Measurements from ENCODE around the gene RBM6. TPM values are rescaled to one million over a fixed set of nuclear protein-coding genes. Genes with fewer than 3 reads are reported as not detected.
A peak's percentile ranks its signal among the peaks of the same experiment; 100 is the strongest.
"Not testable (repeated sequence)": the region's sequence is repeated elsewhere in the genome, so short reads cannot be mapped to it uniquely, and the experiment has no call there.

Gene RBM6
- polyA plus RNA-seq, 3 donors = 11.3 to 137 (median 17.8) TPM

DNA sequence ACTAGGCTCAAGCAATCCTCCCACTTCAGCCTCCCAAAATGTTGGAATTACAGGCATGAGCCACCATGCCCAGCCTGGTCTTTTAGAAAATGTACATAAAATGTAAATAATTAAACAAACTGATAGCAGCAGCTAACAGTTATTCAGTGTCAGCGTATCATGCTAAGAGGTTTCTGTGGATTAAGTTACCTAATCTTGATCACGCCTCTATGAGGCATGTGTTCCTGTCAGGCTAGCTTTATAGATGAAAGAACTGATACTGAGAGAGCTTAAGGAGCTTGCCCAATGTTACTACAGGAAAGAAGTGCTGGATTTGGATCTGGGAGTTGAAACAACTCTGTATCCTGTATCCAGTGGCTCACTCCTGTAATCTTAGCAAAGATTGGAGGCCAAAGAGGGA, 25.0 kb upstream of the RBM6 start:
- H3K9ac ChIP-seq (ENCODE audit: insufficient read depth, low read length, poor library complexity, severe bottlenecking) = peak overlapping the region; percentile 36
- peaks cover 0 to 5% (median 1%) of the 10 kb centered on the region in 3 donors for H3K27me3 Mint-ChIP-seq (ENCODE audit: low read depth in 3 of 3)

DNA sequence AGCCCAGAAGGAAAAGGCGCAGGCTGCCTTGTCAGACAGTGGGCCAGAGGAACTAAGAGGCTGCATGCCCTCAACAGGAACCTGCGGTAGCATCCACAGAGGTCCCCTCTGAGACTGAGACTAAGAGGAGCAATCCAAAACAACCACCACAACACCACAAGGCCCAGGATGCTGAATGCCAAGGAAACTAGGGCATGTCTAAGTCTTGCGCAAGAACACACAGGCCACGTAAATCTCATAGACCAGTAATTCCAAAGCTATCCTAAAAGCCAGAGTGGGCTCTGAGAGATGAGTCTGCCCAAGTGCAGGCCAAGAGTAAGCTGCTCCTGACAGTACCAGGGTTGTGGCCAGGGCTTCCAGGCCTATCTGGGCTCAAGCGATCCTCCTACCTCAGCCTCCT, 23.3 kb upstream of the RBM6 start:
- Histone ChIP-seq H2AFZ (ENCODE audit: insufficient read depth, low read depth, low read length, poor library complexity, severe bottlenecking) (no peak overlapping the region), H3K4me1 (ENCODE audit: control insufficient read depth in 1 of 2, insufficient read depth in 2 of 2, low read length in 2 of 2) (peaks cover 13 to 18% of the 10 kb centered on the region in 2 donors), H3K27me3 (ENCODE audit: control insufficient read depth in 2 of 2, insufficient read depth in 2 of 2, low read length in 2 of 2) (no peaks in the 10 kb centered on the region), H3K9ac (ENCODE audit: insufficient read depth, low read length, poor library complexity, severe bottlenecking) (no peak overlapping the region), H3K27ac (ENCODE audit: low read depth in 1 of 2, low read length in 2 of 2) (no peak overlapping the region), H3K9me3 (replicated peaks in 1 of 2; ENCODE audit: control insufficient read depth in 1 of 2, insufficient read depth in 1 of 2, low read length in 2 of 2) (no peaks in the 10 kb centered on the region), H4K20me1 (ENCODE audit: insufficient read depth, low read length) (no peaks in the 10 kb centered on the region), H3K4me2 (replicated peaks; ENCODE audit: extremely low read depth, low read length, poor library complexity, severe bottlenecking) (no peak overlapping the region), H3K4me3 (replicated peaks in 1 of 3; ENCODE audit: low read depth in 2 of 3, low read length in 3 of 3) (no peak overlapping the region), H3K36me3 (replicated peaks in 1 of 2; ENCODE audit: control insufficient read depth in 1 of 2, insufficient read depth in 2 of 2, low read length in 2 of 2) (peaks cover 3 to 12% of the 10 kb centered on the region in 2 donors), H3K79me2 (ENCODE audit: insufficient read depth, low read length) (peaks cover 3% of the 10 kb centered on the region)
- TF ChIP-seq, protein P1, sequence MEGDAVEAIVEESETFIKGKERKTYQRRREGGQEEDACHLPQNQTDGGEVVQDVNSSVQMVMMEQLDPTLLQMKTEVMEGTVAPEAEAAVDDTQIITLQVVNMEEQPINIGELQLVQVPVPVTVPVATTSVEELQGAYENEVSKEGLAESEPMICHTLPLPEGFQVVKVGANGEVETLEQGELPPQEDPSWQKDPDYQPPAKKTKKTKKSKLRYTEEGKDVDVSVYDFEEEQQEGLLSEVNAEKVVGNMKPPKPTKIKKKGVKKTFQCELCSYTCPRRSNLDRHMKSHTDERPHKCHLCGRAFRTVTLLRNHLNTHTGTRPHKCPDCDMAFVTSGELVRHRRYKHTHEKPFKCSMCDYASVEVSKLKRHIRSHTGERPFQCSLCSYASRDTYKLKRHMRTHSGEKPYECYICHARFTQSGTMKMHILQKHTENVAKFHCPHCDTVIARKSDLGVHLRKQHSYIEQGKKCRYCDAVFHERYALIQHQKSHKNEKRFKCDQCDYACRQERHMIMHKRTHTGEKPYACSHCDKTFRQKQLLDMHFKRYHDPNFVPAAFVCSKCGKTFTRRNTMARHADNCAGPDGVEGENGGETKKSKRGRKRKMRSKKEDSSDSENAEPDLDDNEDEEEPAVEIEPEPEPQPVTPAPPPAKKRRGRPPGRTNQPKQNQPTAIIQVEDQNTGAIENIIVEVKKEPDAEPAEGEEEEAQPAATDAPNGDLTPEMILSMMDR (IDR thresholded peaks at IDR 0.05) = no peak
- Mint-ChIP-seq H3K27me3 (ENCODE audit: low read depth in 3 of 3) (peaks cover 1 to 5% (median 2%) of the 10 kb centered on the region in 3 donors), H3K36me3 (peaks cover 13% of the 10 kb centered on the region in 2 donors), H3K9me3 (peaks cover 0 to 3% (median 0%) of the 10 kb centered on the region in 7 donors), H3K4me1 (peaks cover 27% of the 10 kb centered on the region), H3K27ac (no peak overlapping the region), H3K4me3 (no peak overlapping the region)
- no peak for DNase-seq
- intact Hi-C loops (cut with micrococcal nuclease) = no loop called here
- WGBS (ENCODE audit: insufficient coverage) = 69% methylated on average over 4 of the region's 5 CpGs

More for the DNA sequence above, 25.0 kb upstream of the RBM6 start:
- whole genome bisulfite sequencing (ENCODE audit: insufficient coverage) = 20% methylated on average over 1 of the region's 2 CpGs
- no peak overlapping the region for H3K27ac Mint-ChIP-seq
- H3K36me3 ChIP-seq (replicated peaks in 1 of 2; ENCODE audit: control insufficient read depth in 1 of 2, insufficient read depth in 2 of 2, low read length in 2 of 2) = peaks cover 9 to 22% of the 10 kb centered on the region in 2 donors
- peaks cover 3% of the 10 kb centered on the region for H3K79me2 ChIP-seq (ENCODE audit: insufficient read depth, low read length)
- peaks cover 27% of the 10 kb centered on the region for H3K4me1 Mint-ChIP-seq
- H4K20me1 ChIP-seq (ENCODE audit: insufficient read depth, low read length) = no peaks in the 10 kb centered on the region
- peaks cover 13 to 18% of the 10 kb centered on the region in 2 donors for H3K4me1 ChIP-seq (ENCODE audit: control insufficient read depth in 1 of 2, insufficient read depth in 2 of 2, low read length in 2 of 2)
- H3K4me3 Mint-ChIP-seq = no peak overlapping the region
- DNase-seq = no peak
- TF ChIP-seq, protein P1 (IDR thresholded peaks at IDR 0.05) = no peak
- H3K9me3 Mint-ChIP-seq = peaks cover 0 to 3% (median 0%) of the 10 kb centered on the region in 7 donors
- no peak overlapping the region for H3K4me2 ChIP-seq (replicated peaks; ENCODE audit: extremely low read depth, low read length, poor library complexity, severe bottlenecking)
- no peaks in the 10 kb centered on the region for H3K9me3 ChIP-seq (replicated peaks in 1 of 2; ENCODE audit: control insufficient read depth in 1 of 2, insufficient read depth in 1 of 2, low read length in 2 of 2)
- H3K36me3 Mint-ChIP-seq = peaks cover 26 to 28% of the 10 kb centered on the region in 2 donors
- intact Hi-C loops (cut with micrococcal nuclease) = no loop called here
- H3K27me3 ChIP-seq (ENCODE audit: control insufficient read depth in 2 of 2, insufficient read depth in 2 of 2, low read length in 2 of 2) = no peaks in the 10 kb centered on the region
- no peak overlapping the region for H3K4me3 ChIP-seq (replicated peaks in 1 of 3; ENCODE audit: low read depth in 2 of 3, low read length in 3 of 3)
- no peak overlapping the region for H3K27ac ChIP-seq (ENCODE audit: low read depth in 1 of 2, low read length in 2 of 2)
- H2AFZ ChIP-seq (ENCODE audit: insufficient read depth, low read depth, low read length, poor library complexity, severe bottlenecking) = no peak overlapping the region

DNA sequence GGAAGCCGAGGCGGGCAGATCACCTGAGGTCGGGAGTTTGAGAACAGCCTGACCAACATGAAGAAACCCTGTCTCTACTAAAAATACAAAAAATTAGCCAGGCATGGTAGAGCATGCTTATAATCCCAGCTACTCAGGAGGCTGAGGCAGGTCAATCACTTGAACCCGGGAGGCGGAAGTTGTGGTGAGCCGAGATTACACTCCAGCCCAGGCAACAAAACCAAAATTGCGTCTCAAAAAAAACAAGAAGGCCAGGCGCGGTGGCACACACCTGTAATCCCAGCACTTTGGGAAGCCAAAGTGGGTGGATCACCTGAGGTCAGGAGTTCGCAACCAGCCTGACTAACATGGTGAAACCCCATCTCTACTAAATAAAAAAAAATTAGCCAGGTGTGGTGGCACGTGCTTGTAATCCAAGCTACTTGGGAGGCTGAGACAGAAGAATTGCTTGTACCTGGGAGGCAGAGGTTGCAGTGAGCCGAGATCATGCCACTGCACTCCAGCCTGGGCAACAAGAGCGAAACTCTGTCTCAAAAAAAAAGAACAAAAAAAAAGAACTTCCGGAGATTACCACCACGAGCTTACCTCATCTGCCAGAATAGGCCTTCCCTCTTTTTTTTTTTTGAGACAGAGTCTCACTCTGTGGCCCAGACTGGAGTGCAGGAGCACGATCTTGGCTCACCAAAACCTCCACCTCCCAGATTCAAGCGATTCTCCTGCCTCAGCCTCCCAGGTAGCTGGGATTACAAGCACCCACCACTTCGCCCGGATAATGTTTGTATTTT, 22.0 kb upstream of the RBM6 start:
- peak in 2 of 3 donors; percentile 21 to 43 for DNase-seq
- H3K36me3 Mint-ChIP-seq; H3K27me3 Mint-ChIP-seq (ENCODE audit: low read depth in 3 of 3); H4K20me1 ChIP-seq (ENCODE audit: insufficient read depth, low read length); H3K36me3 ChIP-seq (replicated peaks in 1 of 2; ENCODE audit: control insufficient read depth in 1 of 2, insufficient read depth in 2 of 2, low read length in 2 of 2); H3K9me3 Mint-ChIP-seq; H3K9me3 ChIP-seq (replicated peaks in 1 of 2; ENCODE audit: control insufficient read depth in 1 of 2, insufficient read depth in 1 of 2, low read length in 2 of 2); H3K27me3 ChIP-seq (ENCODE audit: control insufficient read depth in 2 of 2, insufficient read depth in 2 of 2, low read length in 2 of 2); H3K79me2 ChIP-seq (ENCODE audit: insufficient read depth, low read length); intact Hi-C loops (cut with micrococcal nuclease); H3K9ac ChIP-seq (ENCODE audit: insufficient read depth, low read length, poor library complexity, severe bottlenecking): not testable (repeated sequence)
- peak overlapping the region; percentile 56 to 73 for H3K4me3 Mint-ChIP-seq
- peak overlapping the region; percentile 73 to 90 (median 81) for H3K27ac Mint-ChIP-seq
- peak overlapping the region in 1 of 3 experiments; percentile 25 for H3K4me3 ChIP-seq (replicated peaks in 1 of 3; ENCODE audit: low read depth in 2 of 3, low read length in 3 of 3)
- H3K4me1 ChIP-seq (ENCODE audit: control insufficient read depth in 1 of 2, insufficient read depth in 2 of 2, low read length in 2 of 2) = peaks cover 13 to 18% of the 10 kb centered on the region in 2 donors
- H2AFZ ChIP-seq (ENCODE audit: insufficient read depth, low read depth, low read length, poor library complexity, severe bottlenecking) = peak overlapping the region; percentile 41
- H3K27ac ChIP-seq (ENCODE audit: low read depth in 1 of 2, low read length in 2 of 2) = peak overlapping the region; percentile 25 to 51
- peak overlapping the region; percentile 37 for H3K4me2 ChIP-seq (replicated peaks; ENCODE audit: extremely low read depth, low read length, poor library complexity, severe bottlenecking)
- 54% methylated on average over 4 of the region's 19 CpGs for WGBS (ENCODE audit: insufficient coverage)
- peaks cover 27% of the 10 kb centered on the region for H3K4me1 Mint-ChIP-seq
